Caco-2 (cell line): ENCODE measurements around the gene LDLRAD3. TPM values are rescaled to one million over a fixed set of nuclear protein-coding genes. Genes with fewer than 3 reads are reported as not detected.

Experiments used
- BruUV-seq: library from RNA; stranded (reverse); fragments of 400-500 nt; replicated peaks from 2 replicates; lab custom pipeline; 2021; lab: Mats Ljungman, UMichigan
- CTCF ChIA-PET: fragments of 300-600 bp; sonication (Branson Sonifier 250); formaldehyde crosslinking; loops from one replicate; lab custom pipeline; 2022; ENCODE audit warnings: antibody characterized with exemption; lab: Charles Lee
- POLR2A ChIA-PET: fragments of 300-600 bp; sonication (Branson Sonifier 250); formaldehyde crosslinking; loops from one replicate; lab custom pipeline; 2022; ENCODE audit warnings: antibody characterized with exemption; lab: Charles Lee
- DNase-seq, 2 experiments: peaks; one replicate each; pipeline versions ENCODE4 v3.0.0 to v3.0.0-alpha.2; 2020 to 2022
- H3K27me3 ChIP-seq: replicated peaks from 2 replicates; pipeline ENCODE4 v1.6.0; 2011; ENCODE audit warnings: low read length; ENCODE audit not compliant: control insufficient read depth, insufficient read depth
- H3K36me3 ChIP-seq: 2 replicates; pipeline ENCODE4 v1.5.1; 2011; ENCODE audit warnings: low read length; ENCODE audit not compliant: control insufficient read depth, insufficient read depth
- H3K4me1 ChIP-seq: fragments of 250-450 bp; sonication (Bioruptor Pico); 2 replicates; pipeline ENCODE4 v1.5.1; 2020; ENCODE audit warnings: mild to moderate bottlenecking
- H3K4me3 ChIP-seq: 2 replicates; pipeline ENCODE4 v1.5.1; 2011; ENCODE audit warnings: low read depth, mild to moderate bottlenecking, control low read depth, low read length
- H3K9me3 ChIP-seq: fragments of 250-450 bp; sonication (Bioruptor Pico); 2 replicates; pipeline ENCODE4 v1.5.1; 2020; ENCODE audit warnings: mild to moderate bottlenecking, moderate library complexity
- H3K27ac Mint-ChIP-seq: one replicate; pipeline ENCODE4 v1.8.0; 2022; ENCODE audit warnings: mixed read lengths; ENCODE audit not compliant: unreplicated experiment
- H3K27me3 Mint-ChIP-seq: one replicate; pipeline ENCODE4 v1.8.0; 2022; ENCODE audit warnings: mixed read lengths; ENCODE audit not compliant: insufficient read depth, unreplicated experiment
- H3K36me3 Mint-ChIP-seq: one replicate; pipeline ENCODE4 v1.8.0; 2022; ENCODE audit warnings: mild to moderate bottlenecking, mixed read lengths; ENCODE audit not compliant: insufficient read depth, unreplicated experiment
- H3K4me1 Mint-ChIP-seq: one replicate; pipeline ENCODE4 v1.8.0; 2022; ENCODE audit warnings: low read depth, mixed read lengths; ENCODE audit not compliant: unreplicated experiment
- H3K4me3 Mint-ChIP-seq: one replicate; pipeline ENCODE4 v1.8.0; 2022; ENCODE audit warnings: mild to moderate bottlenecking, moderate library complexity, mixed read lengths; ENCODE audit not compliant: unreplicated experiment
- H3K9me3 Mint-ChIP-seq: one replicate; pipeline ENCODE4 v1.8.0; 2022; ENCODE audit warnings: mixed read lengths; ENCODE audit not compliant: unreplicated experiment
- intact Hi-C: fragments of 100-400 bp; cut with micrococcal nuclease; formaldehyde crosslinking; loops from one replicate; pipeline ENCODE4 v1.10.0; 2022; ENCODE audit not compliant: unreplicated experiment
- total RNA-seq: library from RNA; stranded (reverse); gene quantifications from 2 replicates; pipeline ENCODE4 v1.2.3, GENCODE V29; 2022
- TF ChIP-seq, protein P1 (sequence below), 2 experiments: fragments of 200-600 bp in 1 of 2; IDR thresholded peaks; 1 replicate in 1 of 2; 2 replicates in 1 of 2; pipeline versions ENCODE4 v1.5.1 to v1.8.0; 2011 to 2022; ENCODE audit warnings: antibody characterized with exemption in 1 of 2, control low read depth in 1 of 2, inconsistent platforms in 1 of 2, low read depth in 1 of 2, low read length in 1 of 2, mild to moderate bottlenecking in 1 of 2, moderate library complexity in 1 of 2; ENCODE audit not compliant: insufficient read depth in 1 of 2, severe bottlenecking in 1 of 2, unreplicated experiment in 1 of 2

Gene LDLRAD3
- total RNA-seq, 1 experiment from 2014 or later: 9.9 TPM

DNA sequence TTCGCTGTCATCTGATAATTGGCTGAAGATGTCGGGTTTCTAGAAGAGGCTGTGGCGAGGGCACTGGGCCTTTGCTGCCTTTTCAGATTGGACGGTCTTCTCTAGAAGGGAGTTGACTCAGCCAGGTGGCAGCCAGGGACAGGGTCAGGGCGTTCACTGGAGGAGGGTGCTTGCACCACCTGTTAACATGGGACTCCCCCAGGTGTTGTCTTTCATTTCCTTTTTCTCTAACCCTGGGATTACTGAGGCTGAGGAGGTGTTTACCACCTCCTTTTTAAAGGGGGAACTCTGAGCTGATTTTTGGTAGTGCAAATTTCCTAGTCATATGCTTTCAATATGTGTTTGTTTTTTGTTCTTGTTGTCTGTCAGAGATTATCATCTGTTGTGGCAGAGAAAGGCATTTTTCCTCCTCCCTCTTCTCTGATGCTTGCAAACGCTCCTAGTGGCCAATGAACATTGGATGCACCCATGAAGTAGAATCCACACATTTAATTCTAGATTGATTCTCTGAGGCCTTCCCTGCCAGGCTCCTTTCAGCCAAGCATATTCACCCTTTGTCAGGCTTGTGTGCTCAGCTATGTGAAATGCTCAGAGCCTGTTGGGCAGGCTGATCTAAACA is 54.1 kb downstream of the LDLRAD3 start:
- no peak overlapping the region for H3K27ac Mint-ChIP-seq

DNA sequence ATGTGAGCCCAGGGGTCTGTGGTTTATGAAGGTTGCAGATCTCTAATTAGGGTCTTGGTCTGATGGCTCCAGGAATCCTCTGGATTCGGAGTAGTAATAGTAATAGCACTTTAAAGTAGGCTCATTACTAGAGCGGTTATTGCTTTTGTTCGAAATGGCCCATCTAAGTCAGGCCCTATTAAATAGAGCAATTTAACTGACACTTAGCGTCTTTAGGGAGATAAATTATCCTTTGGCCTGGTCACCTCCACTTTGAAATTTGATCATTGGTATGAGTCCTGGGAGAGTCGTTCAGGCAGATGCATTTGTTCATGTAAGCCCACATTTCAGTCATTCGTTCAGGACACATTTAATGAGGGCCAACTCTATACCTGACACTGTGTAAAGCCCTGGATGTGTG is 54.8 kb downstream of the LDLRAD3 start:
- CTCF ChIA-PET: no interaction called here
- POLR2A ChIA-PET: no interaction called here
- BruUV-seq: no TSS peak
- Histone ChIP-seq H3K9me3 (no peaks in the 10 kb centered on the region), H3K4me1 (no peaks in the 10 kb centered on the region), H3K27me3 (no peaks in the 10 kb centered on the region), H3K4me3 (no peak overlapping the region), H3K36me3 (no peaks in the 10 kb centered on the region)
- intact Hi-C loops: no loop called here
- H3K36me3 Mint-ChIP-seq: no peaks in the 10 kb centered on the region
- H3K9me3 Mint-ChIP-seq: no peaks in the 10 kb centered on the region
- no peaks in the 10 kb centered on the region for H3K4me1 Mint-ChIP-seq
- H3K27ac Mint-ChIP-seq: no peak overlapping the region
- TF ChIP-seq, protein P1, sequence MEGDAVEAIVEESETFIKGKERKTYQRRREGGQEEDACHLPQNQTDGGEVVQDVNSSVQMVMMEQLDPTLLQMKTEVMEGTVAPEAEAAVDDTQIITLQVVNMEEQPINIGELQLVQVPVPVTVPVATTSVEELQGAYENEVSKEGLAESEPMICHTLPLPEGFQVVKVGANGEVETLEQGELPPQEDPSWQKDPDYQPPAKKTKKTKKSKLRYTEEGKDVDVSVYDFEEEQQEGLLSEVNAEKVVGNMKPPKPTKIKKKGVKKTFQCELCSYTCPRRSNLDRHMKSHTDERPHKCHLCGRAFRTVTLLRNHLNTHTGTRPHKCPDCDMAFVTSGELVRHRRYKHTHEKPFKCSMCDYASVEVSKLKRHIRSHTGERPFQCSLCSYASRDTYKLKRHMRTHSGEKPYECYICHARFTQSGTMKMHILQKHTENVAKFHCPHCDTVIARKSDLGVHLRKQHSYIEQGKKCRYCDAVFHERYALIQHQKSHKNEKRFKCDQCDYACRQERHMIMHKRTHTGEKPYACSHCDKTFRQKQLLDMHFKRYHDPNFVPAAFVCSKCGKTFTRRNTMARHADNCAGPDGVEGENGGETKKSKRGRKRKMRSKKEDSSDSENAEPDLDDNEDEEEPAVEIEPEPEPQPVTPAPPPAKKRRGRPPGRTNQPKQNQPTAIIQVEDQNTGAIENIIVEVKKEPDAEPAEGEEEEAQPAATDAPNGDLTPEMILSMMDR (IDR thresholded peaks at IDR 0.05; ENCODE audit: insufficient read depth in 1 of 2, low read depth in 1 of 2, low read length in 1 of 2, severe bottlenecking in 1 of 2, unreplicated experiment in 1 of 2): no peak
- H3K4me3 Mint-ChIP-seq: no peak overlapping the region
- no peaks in the 10 kb centered on the region for H3K27me3 Mint-ChIP-seq
- DNase-seq: no peak

More for the DNA sequence above, 54.1 kb downstream of the LDLRAD3 start:
- Mint-ChIP-seq H3K36me3 (no peaks in the 10 kb centered on the region), H3K4me1 (no peaks in the 10 kb centered on the region), H3K9me3 (no peaks in the 10 kb centered on the region), H3K4me3 (no peak overlapping the region), H3K27me3 (no peaks in the 10 kb centered on the region)
- Histone ChIP-seq H3K27me3 (no peaks in the 10 kb centered on the region), H3K4me1 (no peaks in the 10 kb centered on the region), H3K4me3 (no peak overlapping the region), H3K36me3 (no peaks in the 10 kb centered on the region), H3K9me3 (no peaks in the 10 kb centered on the region)
- no peak for DNase-seq
- CTCF ChIA-PET: no interaction called here
- intact Hi-C loops: no loop called here
- BruUV-seq: no TSS peak
- POLR2A ChIA-PET: no interaction called here
- TF ChIP-seq, protein P1 (IDR thresholded peaks at IDR 0.05; ENCODE audit: insufficient read depth in 1 of 2, low read depth in 1 of 2, low read length in 1 of 2, severe bottlenecking in 1 of 2, unreplicated experiment in 1 of 2): no peak

DNA sequence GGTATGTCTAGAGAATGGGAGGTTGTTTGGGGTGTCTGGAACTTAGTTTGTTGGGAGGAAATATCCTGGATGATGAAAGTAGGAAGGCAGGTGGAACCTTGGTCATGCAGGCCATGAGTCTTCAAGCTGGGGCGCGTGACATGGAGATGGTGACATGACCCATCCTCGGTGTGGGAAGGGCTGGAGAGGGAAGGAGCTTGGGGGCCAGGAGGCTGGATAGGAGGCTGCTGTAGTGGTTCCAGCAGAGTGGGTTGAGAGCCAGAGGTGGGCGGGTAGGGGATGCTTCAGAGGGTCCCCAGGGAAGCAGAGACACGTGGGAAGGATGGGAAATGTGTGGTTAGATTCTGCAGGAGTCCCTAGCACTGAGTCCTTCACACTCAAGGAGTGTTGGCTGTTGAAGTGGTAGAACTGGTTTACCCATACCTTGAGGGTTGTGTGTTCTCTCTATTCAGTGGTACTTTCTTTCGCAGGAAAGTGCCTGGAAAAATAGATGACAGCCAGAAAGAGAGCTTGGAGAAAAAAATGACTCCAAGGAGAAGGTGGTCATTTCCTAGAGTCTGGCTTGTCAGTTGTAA is 56.8 kb downstream of the LDLRAD3 start:
- Histone ChIP-seq H3K36me3 (no peaks in the 10 kb centered on the region), H3K9me3 (peaks cover 11% of the 10 kb centered on the region), H3K4me1 (no peaks in the 10 kb centered on the region), H3K27me3 (no peaks in the 10 kb centered on the region), H3K4me3 (no peak overlapping the region)
- no peaks in the 10 kb centered on the region for H3K36me3 Mint-ChIP-seq
- peak in 1 of 2 experiments; percentile 4 for DNase-seq
- H3K4me3 Mint-ChIP-seq: no peak overlapping the region
- intact Hi-C loops: no loop called here
- POLR2A ChIA-PET: no interaction called here
- peaks cover 9% of the 10 kb centered on the region for H3K9me3 Mint-ChIP-seq
- H3K4me1 Mint-ChIP-seq: no peaks in the 10 kb centered on the region
- H3K27me3 Mint-ChIP-seq: no peaks in the 10 kb centered on the region
- BruUV-seq: no TSS peak
- H3K27ac Mint-ChIP-seq: no peak overlapping the region
- CTCF ChIA-PET: no interaction called here
- TF ChIP-seq, protein P1 (IDR thresholded peaks at IDR 0.05; ENCODE audit: insufficient read depth in 1 of 2, low read depth in 1 of 2, low read length in 1 of 2, severe bottlenecking in 1 of 2, unreplicated experiment in 1 of 2): no peak
